ENCODE measurements around the gene LGR4. TPM values are rescaled to one million over a fixed set of nuclear protein-coding genes. Genes with fewer than 3 reads are reported as not detected.

LGR4 gene
- total RNA-seq, 1 experiment from 2014 or later: 99.2 TPM

- no peak overlapping the region for H3K27ac Mint-ChIP-seq
- H4K91ac ChIP-seq (ENCODE audit: insufficient read length, low read depth, low read length): no peak overlapping the region
- no peak overlapping the region for H3K56ac ChIP-seq (ENCODE audit: insufficient read length, low read depth, low read length)
- H4K5ac ChIP-seq (ENCODE audit: insufficient read length, low read depth, low read length): no peak overlapping the region
- no peak overlapping the region for H2BK12ac ChIP-seq (ENCODE audit: insufficient read length, low read depth, low read length)
- H3K23ac ChIP-seq (ENCODE audit: insufficient read length, low read depth, low read length): no peak overlapping the region
- no peak overlapping the region for H2AK5ac ChIP-seq (ENCODE audit: insufficient read length, low read length)
- DNase-seq: no peak
- H3K4me2 ChIP-seq (ENCODE audit: insufficient read depth, insufficient read length, low read length): no peak overlapping the region
- no peaks in the 10 kb centered on the region for H3K79me2 ChIP-seq (ENCODE audit: insufficient read depth, low read length)
- no peaks in the 10 kb centered on the region for H3K27me3 Mint-ChIP-seq (ENCODE audit: low read depth)
- WGBS (ENCODE audit: extremely low coverage, insufficient read length, low lambda C conversion rate): no CpG with 5 or more reads among the region's 2 CpGs
- no peak overlapping the region for H2AFZ ChIP-seq (ENCODE audit: low read length)
- H4K8ac ChIP-seq (replicated peaks; ENCODE audit: insufficient read length, low read depth, low read length): no peak overlapping the region
- H3K79me1 ChIP-seq (ENCODE audit: insufficient read depth, low read depth, low read length, poor library complexity, severe bottlenecking): no peaks in the 10 kb centered on the region
- no peak overlapping the region for H3K18ac ChIP-seq (ENCODE audit: insufficient read length, low read depth, low read length)
- no peaks in the 10 kb centered on the region for H3K9me3 Mint-ChIP-seq
- H3K9ac ChIP-seq (ENCODE audit: extremely low read depth, insufficient read length, low read length): no peak overlapping the region
- no peak overlapping the region for H3K27ac ChIP-seq (ENCODE audit: insufficient read length, low read depth, low read length)
- H3K4me3 Mint-ChIP-seq: no peak overlapping the region
- no peak overlapping the region for H3T11ph ChIP-seq (ENCODE audit: low read length)
- no peak overlapping the region for H3K4ac ChIP-seq (ENCODE audit: low read depth, low read length)
- no peaks in the 10 kb centered on the region for H4K20me1 ChIP-seq (ENCODE audit: control insufficient read depth, insufficient read depth, insufficient read length)
- no peaks in the 10 kb centered on the region for H3K27me3 ChIP-seq (ENCODE audit: insufficient read depth, low read length)
- H2BK120ac ChIP-seq (ENCODE audit: low read depth, low read length, poor library complexity, severe bottlenecking): no peak overlapping the region
- H3K23me2 ChIP-seq (ENCODE audit: insufficient read length, low read depth, low read length, poor library complexity, severe bottlenecking): no peaks in the 10 kb centered on the region
- peaks cover 0 to 23% (median 20%) of the 10 kb centered on the region in 3 experiments; a peak in 6 of 7 replicates for H3K36me3 Mint-ChIP-seq (ENCODE audit: insufficient read depth in 1 of 3, low read depth in 3 of 3)
- H3K14ac ChIP-seq (ENCODE audit: insufficient read depth, low read length): no peak overlapping the region
- no peaks in the 10 kb centered on the region for H3K9me3 ChIP-seq (ENCODE audit: control insufficient read depth, low read depth, low read length)
- H2BK20ac ChIP-seq (ENCODE audit: low read depth, low read length, poor library complexity, severe bottlenecking): no peak overlapping the region
- peaks cover 4% of the 10 kb centered on the region for H3K4me1 ChIP-seq (ENCODE audit: insufficient read depth, low read length)
- H3K4me1 Mint-ChIP-seq: peaks cover 56 to 61% of the 10 kb centered on the region in 2 experiments
- no peak overlapping the region for H2BK15ac ChIP-seq (ENCODE audit: low read depth, low read length)
- TF ChIP-seq CTCF (conservative IDR thresholded peaks at IDR 0.05): no peak
- no peak overlapping the region for H2BK5ac ChIP-seq (ENCODE audit: insufficient read length, low read length)
Observed at GRCh38 chr11:27353593-27354358, 118.8 kb downstream of the LGR4 start.

Data from H9 (cell line).